HepG2 (cell line): ENCODE data around the gene NELFB. TPM values are rescaled to one million over a fixed set of nuclear protein-coding genes. Genes with fewer than 3 reads are reported as not detected.
A peak's percentile ranks its signal among the peaks of the same experiment; 100 is the strongest.

ENCODE experiments used
- HNRNPUL1 ChIP-seq: fragments of 200-400 bp; formaldehyde crosslinking; IDR thresholded peaks from 2 replicates; pipeline ENCODE4 v1.6.1; 2017; ENCODE audit warnings: low read depth, mild to moderate bottlenecking, low read length, moderate library complexity
- MTA3 ChIP-seq: sonication (generic); formaldehyde crosslinking; IDR thresholded peaks from 2 replicates; pipeline ENCODE4 v1.4.0; 2020; ENCODE audit warnings: missing genetic modification reagents
- NFE2 ChIP-seq: sonication (generic); formaldehyde crosslinking; IDR thresholded peaks from 2 replicates; pipeline ENCODE4 v1.4.0; 2020; ENCODE audit warnings: missing genetic modification reagents
- PHF21A ChIP-seq: sonication (generic); formaldehyde crosslinking; IDR thresholded peaks from 2 replicates; pipeline ENCODE4 v1.5.0; 2020; ENCODE audit warnings: mild to moderate bottlenecking, missing genetic modification reagents
- RFXAP ChIP-seq: sonication (generic); formaldehyde crosslinking; IDR thresholded peaks from 2 replicates; pipeline ENCODE4 v1.4.0; 2020; ENCODE audit warnings: missing genetic modification reagents, borderline replicate concordance
- TEAD3 ChIP-seq: optimal IDR thresholded peaks from 2 replicates; pipeline ENCODE3; 2016; ENCODE audit warnings: borderline replicate concordance
- THAP11 ChIP-seq: IDR thresholded peaks from 2 replicates; pipeline ENCODE4 v1.6.1; 2016; ENCODE audit warnings: missing biosample characterization, missing genetic modification reagents
- ZNF510 ChIP-seq: sonication (generic); formaldehyde crosslinking; IDR thresholded peaks from 2 replicates; pipeline ENCODE4 v1.4.0; 2020; ENCODE audit warnings: low read depth, mild to moderate bottlenecking, missing genetic modification reagents
- ZNF713 ChIP-seq: sonication (generic); formaldehyde crosslinking; IDR thresholded peaks from 2 replicates; pipeline ENCODE4 v1.4.0; 2020; ENCODE audit warnings: mild to moderate bottlenecking, missing genetic modification reagents
- ZNF841 ChIP-seq: sonication (generic); formaldehyde crosslinking; IDR thresholded peaks from 2 replicates; pipeline ENCODE4 v1.8.1; 2023; ENCODE audit warnings: missing genetic modification reagents, borderline replicate concordance
- polyA plus RNA-seq, 8 experiments: library from polyadenylated mRNA; depleted of rRNA in 3 of 8; stranded (reverse) in 7 of 8; unstranded in 1 of 8; fragments of >200 nt; fragmentation: Illumina TruSeq in 4 of 8; extraction: Trizol in 4 of 8; gene quantifications; 2 replicates each; pipeline versions ENCODE4 v1.2.1 to v1.2.3, GENCODE V29; 2011 to 2016; ENCODE audit warnings: low read depth in 4 of 8, missing spikeins in 1 of 8, mixed read lengths in 1 of 8; ENCODE audit not compliant: insufficient read depth in 1 of 8
- total RNA-seq, 5 experiments: library from RNA; depleted of rRNA; stranded (reverse); fragments of >200 nt; fragmentation: Illumina TruSeq; extraction: Trizol; gene quantifications; 2 replicates each; pipeline ENCODE4 v1.2.3, GENCODE V29; 2016; ENCODE audit warnings: low read depth in 1 of 5
- TF ChIP-seq, protein P1 (sequence below): sonication (generic); formaldehyde crosslinking; IDR thresholded peaks from 2 replicates; pipeline ENCODE4 v1.5.0; 2020; ENCODE audit warnings: missing genetic modification reagents
- TF ChIP-seq, protein P2 (sequence below): sonication (generic); formaldehyde crosslinking; IDR thresholded peaks from 2 replicates; pipeline ENCODE4 v1.9.0; 2022; ENCODE audit warnings: low read depth, missing genetic modification reagents
- TF ChIP-seq, protein P3 (sequence below): sonication (generic); formaldehyde crosslinking; IDR thresholded peaks from 2 replicates; pipeline ENCODE4 v1.5.1; 2020; ENCODE audit warnings: mild to moderate bottlenecking, missing genetic modification reagents, moderate library complexity
- TF ChIP-seq, protein P4 (sequence below): sonication (generic); formaldehyde crosslinking; IDR thresholded peaks from 2 replicates; pipeline ENCODE4 v1.9.0; 2022; ENCODE audit warnings: missing genetic modification reagents, mild to moderate bottlenecking, borderline replicate concordance
- TF ChIP-seq, protein P5 (sequence below): sonication (generic); formaldehyde crosslinking; IDR thresholded peaks from 2 replicates; pipeline ENCODE4 v1.4.0; 2020; ENCODE audit warnings: missing genetic modification reagents, borderline replicate concordance

Gene NELFB
- total and polyA plus RNA-seq, 2 of the 13 experiments (the other 11 are each of a cell fraction or from before 2014, with no cell fraction given) = 26.5 to 45.8 TPM

DNA sequence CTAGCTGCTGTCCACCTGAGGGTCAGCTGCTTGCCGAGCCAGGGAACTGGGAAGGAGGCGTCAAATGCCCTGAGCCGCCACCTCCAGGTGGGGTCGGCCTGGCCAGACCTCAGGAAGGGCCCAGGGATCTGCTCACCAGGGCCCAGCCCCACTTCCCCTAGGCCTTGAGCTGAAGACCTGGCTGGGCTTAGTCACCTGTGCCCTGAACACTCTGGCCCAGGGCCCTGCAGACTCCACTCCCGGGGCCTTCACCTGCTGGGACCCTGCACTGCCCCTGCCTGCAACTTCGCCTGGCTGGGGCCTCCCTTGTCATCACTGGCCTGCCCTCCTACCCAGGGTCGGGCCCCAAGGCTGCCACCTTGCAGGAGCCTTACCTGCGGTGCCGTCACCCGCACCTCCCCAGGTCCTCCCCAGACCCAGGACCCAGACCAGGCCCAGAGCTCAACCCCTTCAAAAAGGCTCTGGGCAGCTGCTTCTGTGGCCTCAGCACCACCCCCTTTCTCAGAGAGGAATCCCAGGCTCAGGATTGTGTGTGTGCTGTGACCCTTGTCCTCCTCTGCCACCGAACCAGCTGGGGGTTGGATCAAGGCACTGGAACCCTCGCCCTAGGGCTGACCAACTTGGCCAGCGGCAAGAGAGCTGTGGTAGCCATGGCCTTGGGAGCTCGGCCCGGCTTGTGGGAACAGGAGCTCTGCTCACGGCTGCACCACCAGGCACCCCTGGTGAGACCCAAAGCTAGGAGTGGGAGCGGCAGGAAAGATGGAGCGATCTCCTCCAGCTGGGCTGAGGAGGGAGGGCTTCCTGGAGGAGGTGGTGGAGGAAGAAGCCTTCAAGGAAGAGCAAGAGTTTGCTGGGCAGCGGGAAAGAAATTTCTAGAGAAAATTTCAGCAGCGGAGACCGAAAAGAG, 1.2 kb upstream of the NELFB start (continued):
- TF ChIP-seq, protein P1, sequence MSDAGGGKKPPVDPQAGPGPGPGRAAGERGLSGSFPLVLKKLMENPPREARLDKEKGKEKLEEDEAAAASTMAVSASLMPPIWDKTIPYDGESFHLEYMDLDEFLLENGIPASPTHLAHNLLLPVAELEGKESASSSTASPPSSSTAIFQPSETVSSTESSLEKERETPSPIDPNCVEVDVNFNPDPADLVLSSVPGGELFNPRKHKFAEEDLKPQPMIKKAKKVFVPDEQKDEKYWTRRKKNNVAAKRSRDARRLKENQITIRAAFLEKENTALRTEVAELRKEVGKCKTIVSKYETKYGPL (CRISPR knock-in tag) = no peak
- TF ChIP-seq ZNF841 (no peak), PHF21A (CRISPR knock-in tag) (no peak), HNRNPUL1 (no peak), THAP11 (no peak), NFE2 (no peak), ZNF510 (no peak), TEAD3 (CRISPR knock-in tag) (peak; percentile 42), MTA3 (CRISPR knock-in tag) (no peak), ZNF713 (CRISPR knock-in tag) (no peak), RFXAP (CRISPR knock-in tag) (no peak)
- TF ChIP-seq, protein P2, sequence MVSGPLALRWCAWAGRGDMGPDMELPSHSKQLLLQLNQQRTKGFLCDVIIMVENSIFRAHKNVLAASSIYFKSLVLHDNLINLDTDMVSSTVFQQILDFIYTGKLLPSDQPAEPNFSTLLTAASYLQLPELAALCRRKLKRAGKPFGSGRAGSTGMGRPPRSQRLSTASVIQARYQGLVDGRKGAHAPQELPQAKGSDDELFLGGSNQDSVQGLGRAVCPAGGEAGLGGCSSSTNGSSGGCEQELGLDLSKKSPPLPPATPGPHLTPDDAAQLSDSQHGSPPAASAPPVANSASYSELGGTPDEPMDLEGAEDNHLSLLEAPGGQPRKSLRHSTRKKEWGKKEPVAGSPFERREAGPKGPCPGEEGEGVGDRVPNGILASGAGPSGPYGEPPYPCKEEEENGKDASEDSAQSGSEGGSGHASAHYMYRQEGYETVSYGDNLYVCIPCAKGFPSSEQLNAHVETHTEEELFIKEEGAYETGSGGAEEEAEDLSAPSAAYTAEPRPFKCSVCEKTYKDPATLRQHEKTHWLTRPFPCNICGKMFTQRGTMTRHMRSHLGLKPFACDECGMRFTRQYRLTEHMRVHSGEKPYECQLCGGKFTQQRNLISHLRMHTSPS = no peak
- TF ChIP-seq, protein P3, sequence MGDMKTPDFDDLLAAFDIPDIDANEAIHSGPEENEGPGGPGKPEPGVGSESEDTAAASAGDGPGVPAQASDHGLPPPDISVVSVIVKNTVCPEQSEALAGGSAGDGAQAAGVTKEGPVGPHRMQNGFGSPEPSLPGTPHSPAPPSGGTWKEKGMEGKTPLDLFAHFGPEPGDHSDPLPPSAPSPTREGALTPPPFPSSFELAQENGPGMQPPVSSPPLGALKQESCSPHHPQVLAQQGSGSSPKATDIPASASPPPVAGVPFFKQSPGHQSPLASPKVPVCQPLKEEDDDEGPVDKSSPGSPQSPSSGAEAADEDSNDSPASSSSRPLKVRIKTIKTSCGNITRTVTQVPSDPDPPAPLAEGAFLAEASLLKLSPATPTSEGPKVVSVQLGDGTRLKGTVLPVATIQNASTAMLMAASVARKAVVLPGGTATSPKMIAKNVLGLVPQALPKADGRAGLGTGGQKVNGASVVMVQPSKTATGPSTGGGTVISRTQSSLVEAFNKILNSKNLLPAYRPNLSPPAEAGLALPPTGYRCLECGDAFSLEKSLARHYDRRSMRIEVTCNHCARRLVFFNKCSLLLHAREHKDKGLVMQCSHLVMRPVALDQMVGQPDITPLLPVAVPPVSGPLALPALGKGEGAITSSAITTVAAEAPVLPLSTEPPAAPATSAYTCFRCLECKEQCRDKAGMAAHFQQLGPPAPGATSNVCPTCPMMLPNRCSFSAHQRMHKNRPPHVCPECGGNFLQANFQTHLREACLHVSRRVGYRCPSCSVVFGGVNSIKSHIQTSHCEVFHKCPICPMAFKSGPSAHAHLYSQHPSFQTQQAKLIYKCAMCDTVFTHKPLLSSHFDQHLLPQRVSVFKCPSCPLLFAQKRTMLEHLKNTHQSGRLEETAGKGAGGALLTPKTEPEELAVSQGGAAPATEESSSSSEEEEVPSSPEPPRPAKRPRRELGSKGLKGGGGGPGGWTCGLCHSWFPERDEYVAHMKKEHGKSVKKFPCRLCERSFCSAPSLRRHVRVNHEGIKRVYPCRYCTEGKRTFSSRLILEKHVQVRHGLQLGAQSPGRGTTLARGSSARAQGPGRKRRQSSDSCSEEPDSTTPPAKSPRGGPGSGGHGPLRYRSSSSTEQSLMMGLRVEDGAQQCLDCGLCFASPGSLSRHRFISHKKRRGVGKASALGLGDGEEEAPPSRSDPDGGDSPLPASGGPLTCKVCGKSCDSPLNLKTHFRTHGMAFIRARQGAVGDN = peak; percentile 78
- TF ChIP-seq, protein P4, sequence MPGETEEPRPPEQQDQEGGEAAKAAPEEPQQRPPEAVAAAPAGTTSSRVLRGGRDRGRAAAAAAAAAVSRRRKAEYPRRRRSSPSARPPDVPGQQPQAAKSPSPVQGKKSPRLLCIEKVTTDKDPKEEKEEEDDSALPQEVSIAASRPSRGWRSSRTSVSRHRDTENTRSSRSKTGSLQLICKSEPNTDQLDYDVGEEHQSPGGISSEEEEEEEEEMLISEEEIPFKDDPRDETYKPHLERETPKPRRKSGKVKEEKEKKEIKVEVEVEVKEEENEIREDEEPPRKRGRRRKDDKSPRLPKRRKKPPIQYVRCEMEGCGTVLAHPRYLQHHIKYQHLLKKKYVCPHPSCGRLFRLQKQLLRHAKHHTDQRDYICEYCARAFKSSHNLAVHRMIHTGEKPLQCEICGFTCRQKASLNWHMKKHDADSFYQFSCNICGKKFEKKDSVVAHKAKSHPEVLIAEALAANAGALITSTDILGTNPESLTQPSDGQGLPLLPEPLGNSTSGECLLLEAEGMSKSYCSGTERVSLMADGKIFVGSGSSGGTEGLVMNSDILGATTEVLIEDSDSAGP (CRISPR knock-in tag) = 0 out of 2 replicates have a peak, but pooled peaks have one; percentile 34
- TF ChIP-seq, protein P5, sequence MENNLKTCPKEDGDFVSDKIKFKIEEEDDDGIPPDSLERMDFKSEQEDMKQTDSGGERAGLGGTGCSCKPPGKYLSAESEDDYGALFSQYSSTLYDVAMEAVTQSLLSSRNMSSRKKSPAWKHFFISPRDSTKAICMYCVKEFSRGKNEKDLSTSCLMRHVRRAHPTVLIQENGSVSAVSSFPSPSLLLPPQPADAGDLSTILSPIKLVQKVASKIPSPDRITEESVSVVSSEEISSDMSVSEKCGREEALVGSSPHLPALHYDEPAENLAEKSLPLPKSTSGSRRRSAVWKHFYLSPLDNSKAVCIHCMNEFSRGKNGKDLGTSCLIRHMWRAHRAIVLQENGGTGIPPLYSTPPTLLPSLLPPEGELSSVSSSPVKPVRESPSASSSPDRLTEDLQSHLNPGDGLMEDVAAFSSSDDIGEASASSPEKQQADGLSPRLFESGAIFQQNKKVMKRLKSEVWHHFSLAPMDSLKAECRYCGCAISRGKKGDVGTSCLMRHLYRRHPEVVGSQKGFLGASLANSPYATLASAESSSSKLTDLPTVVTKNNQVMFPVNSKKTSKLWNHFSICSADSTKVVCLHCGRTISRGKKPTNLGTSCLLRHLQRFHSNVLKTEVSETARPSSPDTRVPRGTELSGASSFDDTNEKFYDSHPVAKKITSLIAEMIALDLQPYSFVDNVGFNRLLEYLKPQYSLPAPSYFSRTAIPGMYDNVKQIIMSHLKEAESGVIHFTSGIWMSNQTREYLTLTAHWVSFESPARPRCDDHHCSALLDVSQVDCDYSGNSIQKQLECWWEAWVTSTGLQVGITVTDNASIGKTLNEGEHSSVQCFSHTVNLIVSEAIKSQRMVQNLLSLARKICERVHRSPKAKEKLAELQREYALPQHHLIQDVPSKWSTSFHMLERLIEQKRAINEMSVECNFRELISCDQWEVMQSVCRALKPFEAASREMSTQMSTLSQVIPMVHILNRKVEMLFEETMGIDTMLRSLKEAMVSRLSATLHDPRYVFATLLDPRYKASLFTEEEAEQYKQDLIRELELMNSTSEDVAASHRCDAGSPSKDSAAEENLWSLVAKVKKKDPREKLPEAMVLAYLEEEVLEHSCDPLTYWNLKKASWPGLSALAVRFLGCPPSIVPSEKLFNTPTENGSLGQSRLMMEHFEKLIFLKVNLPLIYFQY (CRISPR knock-in tag) = no peak; the same call in 1 of the 2 replicates
